H1 (cell line): ENCODE data around the gene NKD2.

Experiments used
- POLR2A ChIP-seq, 2 experiments: IDR thresholded peaks; 1 replicate in 1 of 2; 2 replicates in 1 of 2; pipeline ENCODE4 v1.6.1; 2011; ENCODE audit warnings: low read depth in 2 of 2, low read length in 2 of 2, mild to moderate bottlenecking in 2 of 2; ENCODE audit errors: control extremely low read depth in 1 of 2
- POLR2AphosphoS5 ChIP-seq: IDR thresholded peaks from 2 replicates; pipeline ENCODE4 v1.6.1; 2011; ENCODE audit warnings: low read depth, low read length
- RAD21 ChIP-seq, 2 experiments: IDR thresholded peaks in 1 of 2; conservative IDR thresholded peaks in 1 of 2; 2 replicates each; pipeline ENCODE4 v1.6.1; 2011; ENCODE audit warnings: low read depth in 2 of 2, low read length in 2 of 2, improper control_type of control experiment in 1 of 2, inconsistent platforms in 1 of 2, mild to moderate bottlenecking in 1 of 2, moderate library complexity in 1 of 2
- TF ChIP-seq, protein P1 (sequence below), 3 experiments: IDR thresholded peaks; 1 replicate in 2 of 3; 2 replicates in 1 of 3; pipeline versions ENCODE4 v1.5.1 to v1.6.1; 2011; ENCODE audit warnings: low read length in 3 of 3, mild to moderate bottlenecking in 3 of 3, inconsistent platforms in 2 of 3, low read depth in 1 of 3, moderate library complexity in 1 of 3; ENCODE audit not compliant: insufficient read depth in 1 of 3; ENCODE audit errors: control extremely low read depth in 1 of 3
- TF ChIP-seq, protein P2 (sequence below): IDR thresholded peaks from 2 replicates; pipeline ENCODE4 v1.6.1; 2012; ENCODE audit warnings: inconsistent platforms

DNA sequence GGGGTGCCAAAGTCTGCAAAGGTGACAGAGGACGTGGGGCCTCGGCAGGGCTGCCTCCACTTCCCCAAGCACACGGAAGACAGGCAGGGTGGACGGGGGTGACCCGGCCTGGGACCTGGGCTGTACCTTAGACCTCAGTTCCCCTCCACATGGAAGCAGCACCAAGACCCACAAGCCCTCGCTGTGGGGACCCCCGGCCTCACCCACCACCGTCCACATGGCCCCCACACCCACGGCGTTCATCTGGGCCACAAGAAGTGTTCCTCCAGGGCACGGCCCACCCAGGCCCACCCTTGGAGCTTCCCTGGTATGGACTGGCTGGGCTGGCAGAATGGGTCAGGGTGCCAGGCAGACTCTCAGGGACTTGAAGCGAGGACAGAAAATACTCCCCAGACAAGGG, 45.8 kb upstream of the NKD2 start:
- TF ChIP-seq POLR2A (IDR thresholded peaks at IDR 0.05; ENCODE audit: control extremely low read depth in 1 of 2, low read depth in 2 of 2, low read length in 2 of 2) (no peak), POLR2AphosphoS5 (no peak), RAD21 (IDR thresholded peaks at IDR 0.05 in 1 of 2, conservative IDR thresholded peaks at IDR 0.05 in 1 of 2; ENCODE audit: low read depth in 2 of 2, low read length in 2 of 2) (no peak)
- TF ChIP-seq, protein P1, sequence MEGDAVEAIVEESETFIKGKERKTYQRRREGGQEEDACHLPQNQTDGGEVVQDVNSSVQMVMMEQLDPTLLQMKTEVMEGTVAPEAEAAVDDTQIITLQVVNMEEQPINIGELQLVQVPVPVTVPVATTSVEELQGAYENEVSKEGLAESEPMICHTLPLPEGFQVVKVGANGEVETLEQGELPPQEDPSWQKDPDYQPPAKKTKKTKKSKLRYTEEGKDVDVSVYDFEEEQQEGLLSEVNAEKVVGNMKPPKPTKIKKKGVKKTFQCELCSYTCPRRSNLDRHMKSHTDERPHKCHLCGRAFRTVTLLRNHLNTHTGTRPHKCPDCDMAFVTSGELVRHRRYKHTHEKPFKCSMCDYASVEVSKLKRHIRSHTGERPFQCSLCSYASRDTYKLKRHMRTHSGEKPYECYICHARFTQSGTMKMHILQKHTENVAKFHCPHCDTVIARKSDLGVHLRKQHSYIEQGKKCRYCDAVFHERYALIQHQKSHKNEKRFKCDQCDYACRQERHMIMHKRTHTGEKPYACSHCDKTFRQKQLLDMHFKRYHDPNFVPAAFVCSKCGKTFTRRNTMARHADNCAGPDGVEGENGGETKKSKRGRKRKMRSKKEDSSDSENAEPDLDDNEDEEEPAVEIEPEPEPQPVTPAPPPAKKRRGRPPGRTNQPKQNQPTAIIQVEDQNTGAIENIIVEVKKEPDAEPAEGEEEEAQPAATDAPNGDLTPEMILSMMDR (IDR thresholded peaks at IDR 0.05; ENCODE audit: control extremely low read depth in 1 of 3, insufficient read depth in 1 of 3, low read depth in 1 of 3, low read length in 3 of 3) = no peak
- TF ChIP-seq, protein P2, sequence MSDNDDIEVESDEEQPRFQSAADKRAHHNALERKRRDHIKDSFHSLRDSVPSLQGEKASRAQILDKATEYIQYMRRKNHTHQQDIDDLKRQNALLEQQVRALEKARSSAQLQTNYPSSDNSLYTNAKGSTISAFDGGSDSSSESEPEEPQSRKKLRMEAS = no peak
